ENCODE measurements around the gene CEP170B.
"Not testable (repeated sequence)": the region's sequence is repeated elsewhere in the genome, so short reads cannot be mapped to it uniquely, and the experiment has no call there.

CEP170B gene

GRCh38 chr14:104843442-104844305 is 21.4 kb upstream of the CEP170B start:
- DNase-seq (ENCODE audit: low read depth in 3 of 3, low spot score in 1 of 3): no peak

GRCh38 chr14:104844306-104845032 is 20.6 kb upstream of the CEP170B start:
- no peak for DNase-seq (ENCODE audit: low read depth in 3 of 3, low spot score in 1 of 3)

- DNase-seq (ENCODE audit: low read depth in 3 of 3, low spot score in 1 of 3): no peak
Measured at GRCh38 chr14:104845033-104845666, 19.9 kb upstream of the CEP170B start.

- no peak for DNase-seq (ENCODE audit: low read depth in 3 of 3, low spot score in 1 of 3)
Measured at GRCh38 chr14:104845834-104846441, 19.1 kb upstream of the CEP170B start.

- DNase-seq (ENCODE audit: low read depth in 3 of 3, low spot score in 1 of 3): no peak
Measured at GRCh38 chr14:104852280-104852663, 12.8 kb upstream of the CEP170B start.

GRCh38 chr14:104855532-104856090 is 9.5 kb upstream of the CEP170B start:
- DNase-seq (ENCODE audit: low read depth in 3 of 3, low spot score in 1 of 3): no peak

GRCh38 chr14:104856157-104856868 is 8.8 kb upstream of the CEP170B start:
- DNase-seq (ENCODE audit: low read depth in 3 of 3, low spot score in 1 of 3): no peak

GRCh38 chr14:104856869-104857860 is 7.9 kb upstream of the CEP170B start:
- no peak for DNase-seq (ENCODE audit: low read depth in 3 of 3, low spot score in 1 of 3)

- DNase-seq (ENCODE audit: low read depth in 3 of 3, low spot score in 1 of 3): not testable (repeated sequence)
Measured at GRCh38 chr14:104857931-104858330, 7.1 kb upstream of the CEP170B start.

- no peak for DNase-seq (ENCODE audit: low read depth in 3 of 3, low spot score in 1 of 3)
Measured at GRCh38 chr14:104858811-104859426, 6.1 kb upstream of the CEP170B start.

- no peak for DNase-seq (ENCODE audit: low read depth in 3 of 3, low spot score in 1 of 3)
Measured at GRCh38 chr14:104859900-104860299, 5.2 kb upstream of the CEP170B start.

- DNase-seq (ENCODE audit: low read depth in 3 of 3, low spot score in 1 of 3): no peak
Measured at GRCh38 chr14:104860414-104860813, 4.7 kb upstream of the CEP170B start.

GRCh38 chr14:104863131-104863862 is 1.8 kb upstream of the CEP170B start:
- no peak for DNase-seq (ENCODE audit: low read depth in 3 of 3, low spot score in 1 of 3)

- DNase-seq (ENCODE audit: low read depth in 3 of 3, low spot score in 1 of 3): no peak
Measured at GRCh38 chr14:104863923-104864266, 1.2 kb upstream of the CEP170B start.

GRCh38 chr14:104864267-104865080 is 594 bp upstream of the CEP170B start:
- DNase-seq (ENCODE audit: low read depth in 3 of 3, low spot score in 1 of 3): no peak

- DNase-seq (ENCODE audit: low read depth in 3 of 3, low spot score in 1 of 3): peak in 1 of 3 donors; percentile 27
Measured at GRCh38 chr14:104865631-104866441, 768 bp downstream of the CEP170B start.

Measured in stimulated activated CD4-positive, alpha-beta T cell treated with anti-CD3 and anti-CD28 coated beads, TNF-alpha, amount 100 ng/mL, for 1 hour (primary cell).